ENCODE results near the gene BIRC7. TPM values are rescaled to one million over a fixed set of nuclear protein-coding genes. Genes with fewer than 3 reads are reported as not detected.

BIRC7 gene
- total and polyA plus RNA-seq, 2 of the 4 experiments (the other 2 are of a cell fraction), result not detected

- WGBS, 2 experiments (ENCODE audit: extremely low coverage in 2 of 2, insufficient read length in 1 of 2), result 2% methylated on average over 34 of the region's 97 CpGs; no CpG with 5 or more reads in 1 of the 2 experiments
- Histone ChIP-seq H3K27ac (ENCODE audit: insufficient read depth, low read length) (peak within 1 kb of the TSS; percentile 78), H2BK15ac (ENCODE audit: low read depth, low read length) (no peak within 1 kb of the TSS), H3K9me1 (ENCODE audit: insufficient read depth, low read length) (peaks cover 8% of the 10 kb centered on the region; the same call in 1 of the 2 replicates), H2BK120ac (ENCODE audit: low read depth, low read length) (no peak within 1 kb of the TSS; the same call in 1 of the 2 replicates), H3K9me3 (ENCODE audit: control insufficient read depth, insufficient read depth, low read length) (no peaks in the 10 kb centered on the region), H2BK20ac (ENCODE audit: low read depth, low read length) (no peak within 1 kb of the TSS), H2AK9ac (replicated peaks; ENCODE audit: low read depth, low read length, poor library complexity) (peak within 1 kb of the TSS; percentile 98), H3K27me3 (ENCODE audit: control insufficient read depth, insufficient read depth, low read length) (peaks cover 6% of the 10 kb centered on the region; the same call in 1 of the 2 replicates), H2BK5ac (ENCODE audit: low read depth, low read length, poor library complexity, severe bottlenecking) (peak within 1 kb of the TSS; percentile 58), H4K91ac (ENCODE audit: insufficient read depth, low read depth, low read length) (peak within 1 kb of the TSS; percentile 38), H3K9ac (ENCODE audit: low read depth, low read length) (peak within 1 kb of the TSS; percentile 95), H3K56ac (ENCODE audit: extremely low read depth, insufficient read depth, low read length) (peak within 1 kb of the TSS; percentile 51; the same call in 1 of the 2 replicates), H3K14ac (replicated peaks; ENCODE audit: low read depth, low read length) (peak within 1 kb of the TSS; percentile 73), H4K8ac (ENCODE audit: low read depth in 2 of 2, low read length in 2 of 2) (peak within 1 kb of the TSS; percentile 57 to 75; a peak in 2 of 4 replicates), H3K79me1 (ENCODE audit: low read depth in 1 of 2, low read length in 2 of 2) (peaks cover 4 to 40% of the 10 kb centered on the region in 2 experiments; a peak in 3 of 4 replicates), H2AFZ (replicated peaks; ENCODE audit: low read length, poor library complexity) (peak within 1 kb of the TSS; percentile 91), H4K20me1 (ENCODE audit: insufficient read depth, low read length) (peaks cover 43% of the 10 kb centered on the region), H3K18ac (ENCODE audit: low read depth, low read length) (no peak within 1 kb of the TSS), H3K4me2 (ENCODE audit: low read depth, low read length) (peak within 1 kb of the TSS; percentile 99), H3K36me3 (ENCODE audit: control insufficient read depth, insufficient read depth, low read length) (peaks cover 19% of the 10 kb centered on the region), H2AK5ac (ENCODE audit: low read depth, low read length) (peak within 1 kb of the TSS; percentile 88), H3K4me1 (ENCODE audit: control insufficient read depth, insufficient read depth, low read length) (peaks cover 12% of the 10 kb centered on the region), H3K4me3 (ENCODE audit: insufficient read depth, low read depth, low read length) (peak within 1 kb of the TSS; percentile 72), H4K5ac (ENCODE audit: low read depth, low read length) (peak within 1 kb of the TSS; percentile 47; the same call in 1 of the 2 replicates), H3K23ac (ENCODE audit: low read depth, low read length) (peak within 1 kb of the TSS; percentile 88), H3K4ac (ENCODE audit: low read depth, low read length) (peak within 1 kb of the TSS; percentile 85)
- intact Hi-C loops (cut with micrococcal nuclease), result loop anchor here (5.0 kb wide), 2 partner anchors 40 to 55 kb away; partner anchors contain the start of gene YTHDF1
- dilution Hi-C loops (cut with HindIII; ENCODE audit: low sequenced_read_pairs, unreplicated experiment), result no loop called here
- no TSS peak for BruUV-seq (replicated peaks)
- DNase-seq, result peak; percentile 87
- POLR2A ChIA-PET (ENCODE audit: unreplicated experiment), result no interaction called here
- ATAC-seq (ENCODE audit: low read depth), result peak; percentile 93
- CTCF ChIA-PET, result interaction anchor here (0.5 to 1.2 kb wide), 5 partner anchors 18 to 111 kb away, joined by 3 to 4 read pairs (median 3); no protein-coding TSS in a partner anchor
- in situ Hi-C loops (cut with MboI; ENCODE audit: low sequenced_read_pairs), result loop anchor here (5.0 kb wide), 1 partner anchor 40 kb away; no protein-coding TSS in a partner anchor
- 0 out of 2 replicates have a peak, but pooled peaks have one; percentile 27 for TF ChIP-seq USF2 (IDR thresholded peaks at IDR 0.05; ENCODE audit: low read depth, low read length)
- no peak for TF ChIP-seq RAD21 (IDR thresholded peaks at IDR 0.05; ENCODE audit: low read length)
- TF ChIP-seq, protein P1, sequence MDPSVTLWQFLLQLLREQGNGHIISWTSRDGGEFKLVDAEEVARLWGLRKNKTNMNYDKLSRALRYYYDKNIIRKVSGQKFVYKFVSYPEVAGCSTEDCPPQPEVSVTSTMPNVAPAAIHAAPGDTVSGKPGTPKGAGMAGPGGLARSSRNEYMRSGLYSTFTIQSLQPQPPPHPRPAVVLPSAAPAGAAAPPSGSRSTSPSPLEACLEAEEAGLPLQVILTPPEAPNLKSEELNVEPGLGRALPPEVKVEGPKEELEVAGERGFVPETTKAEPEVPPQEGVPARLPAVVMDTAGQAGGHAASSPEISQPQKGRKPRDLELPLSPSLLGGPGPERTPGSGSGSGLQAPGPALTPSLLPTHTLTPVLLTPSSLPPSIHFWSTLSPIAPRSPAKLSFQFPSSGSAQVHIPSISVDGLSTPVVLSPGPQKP (IDR thresholded peaks at IDR 0.05; ENCODE audit: borderline replicate concordance, low read depth, low read length), result no peak
- TF ChIP-seq CTCF (conservative IDR thresholded peaks at IDR 0.05; ENCODE audit: low read depth, low read length), result no peak
- peak; percentile 89 for TF ChIP-seq MAZ (IDR thresholded peaks at IDR 0.05; ENCODE audit: borderline replicate concordance, low read depth, low read length)
- peak; percentile 81; the same call in 1 of the 2 replicates for TF ChIP-seq MXI1 (IDR thresholded peaks at IDR 0.05; ENCODE audit: borderline replicate concordance, low read depth, low read length)
- TF ChIP-seq BHLHE40 (IDR thresholded peaks at IDR 0.05; ENCODE audit: low read depth, low read length), result no peak
- 0 out of 2 replicates have a peak, but pooled peaks have one; percentile 24 for TF ChIP-seq CHD1 (IDR thresholded peaks at IDR 0.05; ENCODE audit: low read depth, low read length)
- peak; percentile 85 for TF ChIP-seq POLR2A (IDR thresholded peaks at IDR 0.05; ENCODE audit: low read depth, low read length)
- TF ChIP-seq CEBPB (IDR thresholded peaks at IDR 0.05; ENCODE audit: low read depth, low read length), result no peak
- TF ChIP-seq RCOR1 (IDR thresholded peaks at IDR 0.05; ENCODE audit: insufficient replicate concordance, low read length), result no peak
- TF ChIP-seq RFX5 (IDR thresholded peaks at IDR 0.05; ENCODE audit: low read depth, low read length), result no peak
Observed at GRCh38 chr20:63272105-63273058, 36.7 kb downstream of the BIRC7 start, which contains the start of gene ARFGAP1. Gene ARFGAP1 (plus strand): TSS chr20:63272813. CDS start chr20:63275581, 2,768 bp downstream.

Measured in IMR-90 (cell line).